Lung microvascular endothelial cell (primary cell): ENCODE data around the gene TPP2. TPM values are rescaled to one million over a fixed set of nuclear protein-coding genes. Genes with fewer than 3 reads are reported as not detected.
A peak's percentile ranks its signal among the peaks of the same experiment; 100 is the strongest.

ENCODE experiments used
- DNase-seq, 2 donors: peaks; one replicate each; pipeline versions ENCODE4 v3.0.0 to v3.0.0-alpha.2; 2010; ENCODE audit warnings: low read depth in 2 of 2
- total RNA-seq: library from RNA; depleted of rRNA; stranded (reverse); fragments of >200 nt; gene quantifications from 2 replicates; pipeline ENCODE4 v1.2.1, GENCODE V29; 2014

TPP2 gene
- total RNA-seq, 1 donor from 2014 or later = 34.7 TPM

DNA sequence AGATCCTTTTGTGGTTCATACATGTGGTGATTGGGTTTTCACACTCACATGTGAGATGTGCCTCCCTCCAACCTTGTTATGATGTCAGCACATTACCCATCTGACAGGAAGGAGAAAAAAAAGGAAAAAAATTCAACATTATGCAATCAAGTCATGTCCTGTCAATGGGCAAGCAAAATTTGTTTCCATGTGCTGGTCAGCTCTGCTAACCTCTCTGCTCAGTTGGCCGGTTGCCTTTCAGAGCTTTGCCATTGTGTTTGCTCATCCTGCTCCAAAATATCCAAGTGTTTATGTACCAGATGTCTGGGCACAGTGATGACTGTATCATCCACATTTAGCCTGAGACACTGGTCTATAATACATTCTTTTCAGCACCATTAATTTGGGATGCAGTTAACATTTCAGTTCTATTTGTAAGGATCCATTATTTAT is 125.0 kb downstream of the TPP2 start:
- DNase-seq = peak; percentile 56 to 98

DNA sequence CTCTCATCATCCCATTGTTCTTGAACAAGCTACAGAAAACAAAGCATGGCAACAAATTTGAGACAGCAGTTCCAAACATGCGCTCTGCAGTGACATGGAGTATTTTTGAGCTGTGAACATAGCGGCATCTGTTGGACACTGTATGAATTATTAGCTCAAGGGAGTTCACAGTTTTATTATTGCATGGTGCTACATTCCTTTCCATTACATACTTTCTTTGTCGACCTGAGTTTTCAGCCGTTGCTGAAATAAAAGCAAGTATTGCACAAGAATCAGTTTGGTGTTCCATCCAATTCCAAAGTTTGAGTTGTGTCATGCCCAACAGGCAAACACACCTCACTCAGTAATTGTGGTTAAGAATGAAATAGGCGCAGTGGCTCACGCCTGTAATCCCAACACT is 128.1 kb downstream of the TPP2 start:
- DNase-seq = peak; percentile 71 to 92

DNA sequence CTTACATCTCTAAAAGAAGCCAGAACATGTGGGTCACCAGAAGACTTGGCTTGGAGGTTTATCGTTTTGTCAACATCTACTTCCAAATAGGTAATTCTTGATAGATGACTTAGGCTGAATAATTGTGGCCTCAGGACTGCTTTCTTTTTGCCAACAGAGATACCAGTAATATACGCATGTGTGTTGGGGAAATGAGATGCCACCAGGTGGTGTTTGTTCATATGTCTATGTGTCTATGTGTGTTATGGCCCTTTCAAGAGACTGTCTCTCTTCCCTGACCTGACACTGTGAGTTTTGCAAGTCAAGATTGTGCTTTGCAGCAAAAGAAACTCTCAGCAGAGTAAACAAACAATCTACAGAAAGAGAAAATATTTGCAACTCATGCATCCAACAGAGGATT is 129.6 kb downstream of the TPP2 start:
- DNase-seq = peak; percentile 21 to 75

Other genes with a start within 250 kb of the TPP2 start
- gene FGF14, start 194.9 kb upstream of the TPP2 start, total RNA-seq = 0.79 and 1.5 TPM in 2 replicates
- not detected in 2 replicates for gene METTL21C, start 98.1 kb downstream of the TPP2 start, total RNA-seq
- gene TEX30, start 176.8 kb downstream of the TPP2 start, total RNA-seq = 19.6 and 30.8 TPM in 2 replicates
- gene POGLUT2, start 202.0 kb downstream of the TPP2 start, total RNA-seq = 13.9 and 16.9 TPM in 2 replicates
- 10.7 and 16.5 TPM in 2 replicates for gene BIVM, start 202.1 kb downstream of the TPP2 start, total RNA-seq
- gene ERCC5, start 249.0 kb downstream of the TPP2 start, total RNA-seq = 39.4 and 42.7 TPM in 2 replicates